Kidney (tissue), 14 donors: ENCODE data around the gene KCTD5. TPM values are rescaled to one million over a fixed set of nuclear protein-coding genes. Genes with fewer than 3 reads are reported as not detected.
A peak's percentile ranks its signal among the peaks of the same experiment; 100 is the strongest.
"Not testable (repeated sequence)": the region's sequence is repeated elsewhere in the genome, so short reads cannot be mapped to it uniquely, and the experiment has no call there.

Experiments
- DNase-seq, 5 donors: peaks; one replicate each; pipeline ENCODE4 v3.0.0-alpha.2; 2013 to 2020
- FAIRE-seq: peaks from 2 replicates; lab custom pipeline; 2012; peaks lifted over from hg19 to GRCh38; lab: Jason Lieb, UNC
- H3K27ac ChIP-seq, 2 donors: one replicate each; pipeline ENCODE4 v1.7.0; 2013; ENCODE audit warnings: low read depth in 2 of 2, low read length in 2 of 2, inconsistent platforms in 1 of 2
- H3K27me3 ChIP-seq: one replicate; pipeline ENCODE4 v1.7.1; 2013; ENCODE audit warnings: low read length, inconsistent platforms; ENCODE audit not compliant: control insufficient read depth, insufficient read depth
- H3K36me3 ChIP-seq, 3 donors: one replicate each; pipeline versions ENCODE4 v1.7.0 to v1.7.1; 2013; ENCODE audit warnings: low read length in 3 of 3, control low read depth in 1 of 3, inconsistent platforms in 1 of 3; ENCODE audit not compliant: insufficient read depth in 3 of 3, control insufficient read depth in 2 of 3
- H3K4me1 ChIP-seq, 3 donors: one replicate each; pipeline versions ENCODE4 v1.7.0 to v1.7.1; 2013; ENCODE audit warnings: low read length in 3 of 3, inconsistent platforms in 1 of 3, low read depth in 1 of 3; ENCODE audit not compliant: control insufficient read depth in 2 of 3, insufficient read depth in 2 of 3
- H3K4me3 ChIP-seq, 3 donors: one replicate each; pipeline versions ENCODE4 v1.7.0 to v1.8.1; 2013; ENCODE audit warnings: low read length in 3 of 3, control low read depth in 1 of 3, inconsistent platforms in 1 of 3
- H3K9ac ChIP-seq, 3 donors: one replicate each; pipeline versions ENCODE4 v1.7.0 to v1.7.1; 2013; ENCODE audit warnings: low read length in 3 of 3, control low read depth in 1 of 3, inconsistent platforms in 1 of 3
- H3K9me3 ChIP-seq, 3 donors: one replicate each; pipeline versions ENCODE4 v1.7.0 to v1.7.1; 2013; ENCODE audit warnings: low read length in 3 of 3, control low read depth in 1 of 3, inconsistent platforms in 1 of 3; ENCODE audit not compliant: control insufficient read depth in 2 of 3, insufficient read depth in 1 of 3
- intact Hi-C: fragments of 100-400 bp; cut with DNase I; formaldehyde crosslinking; loops from one replicate; pipeline ENCODE4 v1.11.1; 2022
- polyA plus RNA-seq: library from polyadenylated mRNA; stranded (reverse); fragments of 350-450 nt; fragmentation: Illumina TruSeq; extraction: RNeasy Lipid Tissue Mini Kit (QIAGEN cat#74804); gene quantifications from one replicate; pipeline ENCODE4 v1.2.3, GENCODE V29; 2014; ENCODE audit warnings: low read depth, low replicate concordance; ENCODE audit not compliant: insufficient read depth
- total RNA-seq: library from RNA; stranded (reverse); fragmentation: NEBNext Ultra II Directional; extraction: Animal tissue kit (Norgen Biotek cat#: 25700); gene quantifications from one replicate; pipeline ENCODE4 v1.2.1, GENCODE V29; 2021
- TF ChIP-seq, protein P1 (sequence below): IDR thresholded peaks from 3 replicates; pipeline ENCODE4 v1.5.1; 2012; ENCODE audit warnings: mild to moderate bottlenecking, moderate library complexity, borderline replicate concordance; ENCODE audit not compliant: insufficient read depth; ENCODE audit errors: extremely low read depth
- donor health status: control.
- donor health status: control.
- donor health status: control.
- donor health status: control.
- donor health status: control.
- donor health status: DM: yes; HTN: yes; CAD: no.
- donor health status: Normal renal cell carcinoma (clear cell type).

Gene KCTD5
- total and polyA plus RNA-seq, 2 donors from 2014 or later: 12.8 to 19.9 TPM

DNA sequence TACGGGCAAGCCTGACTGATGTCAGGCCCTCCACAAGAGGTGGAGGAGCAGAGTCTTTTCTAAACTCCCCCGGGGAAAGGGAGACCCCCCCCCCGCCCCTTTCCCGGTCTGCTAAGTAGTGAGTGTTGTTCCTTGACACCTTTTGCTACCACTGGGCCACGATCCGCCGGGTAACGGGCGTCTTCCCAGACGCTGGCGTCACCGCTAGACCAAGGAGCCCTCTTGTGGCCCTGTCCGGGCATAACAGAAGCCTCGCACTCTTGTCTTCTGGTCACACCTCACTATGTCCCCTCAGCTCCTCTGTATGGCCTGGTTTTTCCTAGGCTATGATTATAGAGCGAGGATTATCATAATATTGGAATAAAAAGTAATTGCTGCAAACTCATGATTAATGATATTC, 12.3 kb upstream of the KCTD5 start:
- peak; percentile 64 to 89 (median 78) for DNase-seq
- H3K27ac ChIP-seq, FAIRE-seq, H3K9me3 ChIP-seq, H3K4me1 ChIP-seq, H3K4me3 ChIP-seq, H3K27me3 ChIP-seq, H3K36me3 ChIP-seq, H3K9ac ChIP-seq, intact Hi-C loops: not testable (repeated sequence)
- TF ChIP-seq, protein P1, sequence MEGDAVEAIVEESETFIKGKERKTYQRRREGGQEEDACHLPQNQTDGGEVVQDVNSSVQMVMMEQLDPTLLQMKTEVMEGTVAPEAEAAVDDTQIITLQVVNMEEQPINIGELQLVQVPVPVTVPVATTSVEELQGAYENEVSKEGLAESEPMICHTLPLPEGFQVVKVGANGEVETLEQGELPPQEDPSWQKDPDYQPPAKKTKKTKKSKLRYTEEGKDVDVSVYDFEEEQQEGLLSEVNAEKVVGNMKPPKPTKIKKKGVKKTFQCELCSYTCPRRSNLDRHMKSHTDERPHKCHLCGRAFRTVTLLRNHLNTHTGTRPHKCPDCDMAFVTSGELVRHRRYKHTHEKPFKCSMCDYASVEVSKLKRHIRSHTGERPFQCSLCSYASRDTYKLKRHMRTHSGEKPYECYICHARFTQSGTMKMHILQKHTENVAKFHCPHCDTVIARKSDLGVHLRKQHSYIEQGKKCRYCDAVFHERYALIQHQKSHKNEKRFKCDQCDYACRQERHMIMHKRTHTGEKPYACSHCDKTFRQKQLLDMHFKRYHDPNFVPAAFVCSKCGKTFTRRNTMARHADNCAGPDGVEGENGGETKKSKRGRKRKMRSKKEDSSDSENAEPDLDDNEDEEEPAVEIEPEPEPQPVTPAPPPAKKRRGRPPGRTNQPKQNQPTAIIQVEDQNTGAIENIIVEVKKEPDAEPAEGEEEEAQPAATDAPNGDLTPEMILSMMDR: peak; percentile 53

DNA sequence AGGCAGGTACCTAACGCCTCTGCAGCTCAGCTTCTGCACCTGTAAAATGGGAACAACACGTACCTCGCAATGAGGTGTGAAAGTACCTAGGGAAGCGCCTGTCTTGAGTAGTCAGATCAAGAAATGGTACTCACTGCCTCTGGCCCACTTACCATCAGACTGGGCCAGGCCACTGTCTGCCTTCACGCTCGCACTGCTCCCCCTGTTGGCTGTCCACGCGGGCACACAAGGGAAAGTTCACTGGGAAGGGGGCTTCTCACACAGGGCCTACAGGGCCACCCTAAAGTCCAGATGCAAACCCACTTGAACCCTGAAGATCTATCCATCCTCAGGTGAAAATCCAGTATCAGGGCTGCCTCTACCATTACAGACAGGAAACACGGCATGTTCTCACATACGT, 11.1 kb upstream of the KCTD5 start:
- H3K9me3 ChIP-seq, H3K27ac ChIP-seq, intact Hi-C loops, H3K36me3 ChIP-seq, H3K4me1 ChIP-seq, DNase-seq, FAIRE-seq, H3K27me3 ChIP-seq, H3K9ac ChIP-seq: not testable (repeated sequence)
- H3K4me3 ChIP-seq: peak overlapping the region in 1 of 3 donors; percentile 60

DNA sequence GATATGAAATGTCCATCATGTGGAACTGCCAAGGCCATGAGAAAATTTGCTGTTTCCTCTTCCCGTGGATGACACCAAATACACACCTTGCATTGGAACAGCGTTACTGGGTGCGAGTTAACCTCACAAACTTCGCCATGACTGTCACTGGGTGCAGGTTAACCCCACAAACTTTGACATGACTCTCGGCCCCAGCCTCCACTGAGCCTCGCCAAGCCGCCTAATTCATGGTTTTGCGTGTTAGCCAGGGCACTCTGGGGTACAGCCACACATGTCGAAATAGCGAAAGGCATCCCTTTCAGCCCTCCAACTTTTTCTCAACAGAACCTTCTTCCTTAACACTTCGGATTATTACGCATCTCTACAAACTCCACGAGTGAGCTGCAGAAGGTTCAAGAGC, 10.6 kb upstream of the KCTD5 start:
- peak overlapping the region in 1 of 3 donors; percentile 60 for H3K4me3 ChIP-seq
- no peak for FAIRE-seq
- H3K36me3 ChIP-seq: peaks cover 0 to 3% (median 0%) of the 10 kb centered on the region in 3 donors
- H3K27me3 ChIP-seq: no peaks in the 10 kb centered on the region
- H3K9ac ChIP-seq: peak overlapping the region in 1 of 3 donors; percentile 19
- no peak for DNase-seq
- intact Hi-C loops: no loop called here
- TF ChIP-seq, protein P1: no peak
- H3K27ac ChIP-seq: no peak overlapping the region
- H3K4me1 ChIP-seq: peaks cover 0 to 6% (median 0%) of the 10 kb centered on the region in 3 donors
- H3K9me3 ChIP-seq: no peaks in the 10 kb centered on the region

DNA sequence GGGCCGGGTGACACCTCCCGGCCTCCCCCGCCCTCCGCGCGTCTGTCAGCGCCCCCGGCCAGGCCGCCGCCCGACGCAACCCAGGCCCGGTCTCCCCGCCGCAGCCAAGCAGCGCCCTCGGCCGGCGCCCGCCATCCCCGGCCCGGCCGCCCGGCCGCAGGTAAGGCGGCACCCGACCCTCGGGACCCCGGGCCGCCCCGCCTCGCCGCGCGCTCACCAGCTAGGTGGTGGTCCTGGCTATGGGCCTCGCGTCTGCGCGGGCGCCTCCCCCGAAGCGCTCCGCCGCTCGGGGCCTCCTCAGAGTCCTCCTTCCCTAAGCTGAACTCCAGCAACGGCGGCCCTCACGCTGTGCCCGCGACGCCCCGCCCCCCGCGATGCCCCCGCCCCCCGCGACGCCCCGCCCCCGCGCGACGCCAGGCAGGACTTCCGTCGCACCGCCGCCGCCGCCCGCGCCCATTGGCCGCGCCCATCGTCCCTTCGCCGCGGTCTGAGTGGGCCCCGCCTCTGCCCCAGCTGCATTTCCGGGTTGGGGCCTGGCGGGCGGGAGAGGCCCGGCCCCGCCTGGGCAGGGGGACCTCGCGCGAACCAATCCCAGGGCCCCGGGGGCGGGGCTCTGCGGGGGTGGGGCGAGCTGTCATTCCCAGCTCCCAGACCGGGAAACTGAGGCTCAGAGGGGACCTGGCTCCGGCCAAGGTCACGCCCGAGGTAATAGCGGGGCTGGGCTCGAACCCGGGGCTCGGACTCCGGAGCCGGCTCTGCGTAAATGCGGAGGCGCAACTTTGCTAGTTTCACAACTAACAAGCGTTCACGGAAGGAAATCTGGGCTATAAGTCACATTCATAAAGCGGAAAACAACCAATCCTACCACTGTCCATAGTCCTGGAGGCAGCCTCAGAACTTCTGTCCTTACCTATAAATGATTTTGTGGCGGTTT, 9.0 kb upstream of the KCTD5 start:
- peak overlapping the region; percentile 53 to 57 for H3K27ac ChIP-seq
- peaks cover 0 to 6% (median 0%) of the 10 kb centered on the region in 3 donors for H3K4me1 ChIP-seq
- H3K9me3 ChIP-seq: no peaks in the 10 kb centered on the region
- TF ChIP-seq, protein P1: no peak
- intact Hi-C loops: no loop called here
- peak overlapping the region; percentile 62 to 88 (median 74) for H3K4me3 ChIP-seq
- H3K36me3 ChIP-seq: peaks cover 0 to 3% (median 0%) of the 10 kb centered on the region in 3 donors
- no peaks in the 10 kb centered on the region for H3K27me3 ChIP-seq
- DNase-seq (peak; percentile 97 to 99 (median 98)), FAIRE-seq (no peak)
- peak overlapping the region in 2 of 3 donors; percentile 55 to 56 for H3K9ac ChIP-seq
